HG03457 (cell line): Measurements from ENCODE around the gene PRKCA.
"Not testable (repeated sequence)": the region's sequence is repeated elsewhere in the genome, so short reads cannot be mapped to it uniquely, and the experiment has no call there.

Experiments used
- ATAC-seq: cut with Tn5 transposase; IDR thresholded peaks from one replicate; pipeline ENCODE4 v1.9.1; 2021; ENCODE audit warnings: moderate number of reproducible peaks; ENCODE audit not compliant: unreplicated experiment

PRKCA gene

GRCh38 chr17:66379544-66379943 lies 77.1 kb downstream of the PRKCA start:
- no peak for ATAC-seq

- no peak for ATAC-seq
These were observed 77.6 kb downstream of the PRKCA start for GRCh38 chr17:66379996-66380395.

GRCh38 chr17:66381701-66382362 lies 79.4 kb downstream of the PRKCA start:
- ATAC-seq, result no peak

- no peak for ATAC-seq
These were observed 80.9 kb downstream of the PRKCA start for GRCh38 chr17:66383333-66383732.

- ATAC-seq, result no peak
These were observed 84.3 kb downstream of the PRKCA start for GRCh38 chr17:66386498-66387351.

- no peak for ATAC-seq
These were observed 85.1 kb downstream of the PRKCA start for GRCh38 chr17:66387392-66387981.

GRCh38 chr17:66392783-66393437 lies 90.5 kb downstream of the PRKCA start:
- no peak for ATAC-seq

GRCh38 chr17:66395961-66396360 lies 93.5 kb downstream of the PRKCA start:
- ATAC-seq, result no peak

- ATAC-seq, result no peak
These were observed 95.1 kb downstream of the PRKCA start for GRCh38 chr17:66397486-66397885.

GRCh38 chr17:66398059-66398458 lies 95.6 kb downstream of the PRKCA start:
- no peak for ATAC-seq

GRCh38 chr17:66398617-66399016 lies 96.2 kb downstream of the PRKCA start:
- ATAC-seq, result no peak

GRCh38 chr17:66399441-66399840 lies 97.0 kb downstream of the PRKCA start:
- no peak for ATAC-seq

- ATAC-seq, result not testable (repeated sequence)
These were observed 97.8 kb downstream of the PRKCA start for GRCh38 chr17:66400041-66400688.

GRCh38 chr17:66400698-66401097 lies 98.3 kb downstream of the PRKCA start:
- no peak for ATAC-seq

- no peak for ATAC-seq
These were observed 99.0 kb downstream of the PRKCA start for GRCh38 chr17:66401364-66401763.

GRCh38 chr17:66403846-66404556 lies 101.6 kb downstream of the PRKCA start:
- ATAC-seq, result no peak

GRCh38 chr17:66405836-66406677 lies 103.6 kb downstream of the PRKCA start:
- no peak for ATAC-seq

GRCh38 chr17:66406701-66407644 lies 104.6 kb downstream of the PRKCA start:
- ATAC-seq, result no peak
